Esophagus squamous epithelium (tissue), 4 donors: ENCODE data around the gene FRYL.
"Not testable (repeated sequence)": the region's sequence is repeated elsewhere in the genome, so short reads cannot be mapped to it uniquely, and the experiment has no call there.

ENCODE experiments used
- POLR2A ChIP-seq, 4 donors: fragments of 450-650 bp; IDR thresholded peaks; one replicate each; pipeline ENCODE4 v1.6.1; 2017; ENCODE audit warnings: antibody characterized with exemption in 4 of 4, mild to moderate bottlenecking in 4 of 4, moderate library complexity in 3 of 4
- TF ChIP-seq, protein P1 (sequence below), 6 experiments: fragments of 450-650 bp in 4 of 6; fragments of 200-600 bp in 2 of 6; sonication (generic) in 2 of 6; IDR thresholded peaks; one replicate each; pipeline ENCODE4 v1.5.1; 2016 to 2019; ENCODE audit warnings: antibody characterized with exemption in 6 of 6, mild to moderate bottlenecking in 4 of 6, moderate library complexity in 4 of 6

DNA sequence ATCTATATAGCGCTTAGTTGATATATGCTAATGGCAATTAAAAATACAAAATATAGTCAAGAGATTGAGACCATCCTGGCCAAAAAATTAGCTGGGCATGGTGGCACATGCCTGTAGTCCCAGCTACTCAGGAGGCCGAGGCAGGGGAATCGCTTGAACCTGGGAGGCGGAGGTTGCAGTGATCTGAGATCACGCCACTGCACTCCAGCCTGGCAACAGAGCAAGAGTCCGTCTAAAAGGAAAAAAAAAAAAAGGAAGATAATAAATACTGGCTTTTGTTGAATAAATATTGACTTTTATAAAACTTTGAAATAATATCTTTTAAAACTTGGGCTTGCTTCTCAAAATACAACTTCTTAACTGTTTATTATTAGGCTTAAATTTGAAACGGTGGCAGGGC is 36.2 kb upstream of the FRYL start:
- TF ChIP-seq, protein P1, sequence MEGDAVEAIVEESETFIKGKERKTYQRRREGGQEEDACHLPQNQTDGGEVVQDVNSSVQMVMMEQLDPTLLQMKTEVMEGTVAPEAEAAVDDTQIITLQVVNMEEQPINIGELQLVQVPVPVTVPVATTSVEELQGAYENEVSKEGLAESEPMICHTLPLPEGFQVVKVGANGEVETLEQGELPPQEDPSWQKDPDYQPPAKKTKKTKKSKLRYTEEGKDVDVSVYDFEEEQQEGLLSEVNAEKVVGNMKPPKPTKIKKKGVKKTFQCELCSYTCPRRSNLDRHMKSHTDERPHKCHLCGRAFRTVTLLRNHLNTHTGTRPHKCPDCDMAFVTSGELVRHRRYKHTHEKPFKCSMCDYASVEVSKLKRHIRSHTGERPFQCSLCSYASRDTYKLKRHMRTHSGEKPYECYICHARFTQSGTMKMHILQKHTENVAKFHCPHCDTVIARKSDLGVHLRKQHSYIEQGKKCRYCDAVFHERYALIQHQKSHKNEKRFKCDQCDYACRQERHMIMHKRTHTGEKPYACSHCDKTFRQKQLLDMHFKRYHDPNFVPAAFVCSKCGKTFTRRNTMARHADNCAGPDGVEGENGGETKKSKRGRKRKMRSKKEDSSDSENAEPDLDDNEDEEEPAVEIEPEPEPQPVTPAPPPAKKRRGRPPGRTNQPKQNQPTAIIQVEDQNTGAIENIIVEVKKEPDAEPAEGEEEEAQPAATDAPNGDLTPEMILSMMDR (IDR thresholded peaks at IDR 0.05) = not testable (repeated sequence)
- not testable (repeated sequence) for TF ChIP-seq POLR2A (IDR thresholded peaks at IDR 0.05)
